ENCODE data around the gene INSRR. TPM values are rescaled to one million over a fixed set of nuclear protein-coding genes. Genes with fewer than 3 reads are reported as not detected.

The INSRR gene
- total and polyA plus RNA-seq, 2 of the 8 experiments (the other 6 are each of a cell fraction or from before 2014, with no cell fraction given) = 0.02 TPM; not detected in 1

DNA sequence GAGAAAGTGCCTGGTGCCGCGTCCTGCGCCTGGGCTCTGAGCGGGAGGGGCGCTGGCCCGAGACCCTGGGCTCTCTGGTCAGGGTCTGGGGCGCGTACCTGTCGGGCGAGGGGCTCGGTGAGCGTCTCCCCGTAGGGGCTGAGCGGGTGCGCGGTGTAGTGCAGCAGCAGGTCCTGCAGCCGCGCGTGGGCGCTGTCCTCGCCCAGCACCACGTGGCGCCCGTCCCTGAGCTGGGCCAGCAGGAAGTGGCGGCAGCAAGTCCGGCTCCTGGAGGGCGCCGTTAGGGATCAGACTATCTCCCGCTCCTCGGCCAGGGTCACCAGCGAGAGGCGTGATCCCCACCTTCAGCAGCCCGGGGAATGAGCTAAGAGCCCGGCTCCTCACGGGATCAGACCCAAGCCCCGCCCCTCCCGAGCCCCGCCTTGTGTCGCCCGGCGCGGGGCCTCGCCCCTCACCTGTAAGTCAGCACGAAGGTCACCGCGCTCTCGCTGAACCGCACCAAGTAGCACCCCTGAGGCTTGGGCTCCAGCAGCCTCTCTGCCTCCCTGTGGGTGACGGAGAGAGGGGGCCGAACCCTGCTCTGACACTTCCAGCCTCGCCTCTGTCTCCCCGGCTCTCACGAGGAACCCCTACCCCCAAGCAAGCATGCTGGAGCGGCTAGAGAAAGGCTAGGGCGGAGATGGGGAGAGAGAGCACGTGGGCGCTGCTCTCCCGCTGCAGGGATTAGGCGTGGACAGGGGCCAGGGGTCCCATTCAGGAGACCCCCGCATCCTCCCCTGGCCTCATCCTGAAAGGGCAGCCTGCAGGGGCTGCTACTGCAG lies 45.0 kb downstream of the INSRR start (continued):
- TF ChIP-seq, protein P1, sequence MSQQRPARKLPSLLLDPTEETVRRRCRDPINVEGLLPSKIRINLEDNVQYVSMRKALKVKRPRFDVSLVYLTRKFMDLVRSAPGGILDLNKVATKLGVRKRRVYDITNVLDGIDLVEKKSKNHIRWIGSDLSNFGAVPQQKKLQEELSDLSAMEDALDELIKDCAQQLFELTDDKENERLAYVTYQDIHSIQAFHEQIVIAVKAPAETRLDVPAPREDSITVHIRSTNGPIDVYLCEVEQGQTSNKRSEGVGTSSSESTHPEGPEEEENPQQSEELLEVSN (IDR thresholded peaks at IDR 0.05) = peak; percentile 91
- TF ChIP-seq SUZ12 (IDR thresholded peaks at IDR 0.05; ENCODE audit: low read length) (peak; percentile 45; the same call in 1 of the 2 replicates), RAD21 (IDR thresholded peaks at IDR 0.05 in 1 of 2, conservative IDR thresholded peaks at IDR 0.05 in 1 of 2; ENCODE audit: low read depth in 2 of 2, low read length in 2 of 2) (peak in 1 of 2 experiments; percentile 14; a peak in 1 of 4 replicates), NANOG (IDR thresholded peaks at IDR 0.05; ENCODE audit: insufficient read depth, low read depth, low read length, poor library complexity, severe bottlenecking) (no peak), POLR2A (IDR thresholded peaks at IDR 0.05; ENCODE audit: control extremely low read depth in 1 of 2, low read depth in 2 of 2, low read length in 2 of 2) (peak in 1 of 2 experiments; percentile 75; a peak in 2 of 3 replicates), PHF8 (conservative IDR thresholded peaks at IDR 0.05; ENCODE audit: low read depth, low read length) (peak; percentile 45; the same call in 1 of the 2 replicates), NRF1 (IDR thresholded peaks at IDR 0.05; ENCODE audit: low read depth, low read length) (no peak), POLR2AphosphoS5 (IDR thresholded peaks at IDR 0.05; ENCODE audit: low read depth, low read length) (peak; percentile 72; the same call in 1 of the 2 replicates), TAF7 (optimal IDR thresholded peaks at IDR 0.05; ENCODE audit: borderline replicate concordance, low read depth, low read length) (no peak), SP1 (IDR thresholded peaks at IDR 0.05; ENCODE audit: low read depth, low read length) (0 out of 2 replicates have a peak, but pooled peaks have one; percentile 15), MAFK (IDR thresholded peaks at IDR 0.05; ENCODE audit: low read depth, low read length) (no peak)
- TF ChIP-seq, protein P2, sequence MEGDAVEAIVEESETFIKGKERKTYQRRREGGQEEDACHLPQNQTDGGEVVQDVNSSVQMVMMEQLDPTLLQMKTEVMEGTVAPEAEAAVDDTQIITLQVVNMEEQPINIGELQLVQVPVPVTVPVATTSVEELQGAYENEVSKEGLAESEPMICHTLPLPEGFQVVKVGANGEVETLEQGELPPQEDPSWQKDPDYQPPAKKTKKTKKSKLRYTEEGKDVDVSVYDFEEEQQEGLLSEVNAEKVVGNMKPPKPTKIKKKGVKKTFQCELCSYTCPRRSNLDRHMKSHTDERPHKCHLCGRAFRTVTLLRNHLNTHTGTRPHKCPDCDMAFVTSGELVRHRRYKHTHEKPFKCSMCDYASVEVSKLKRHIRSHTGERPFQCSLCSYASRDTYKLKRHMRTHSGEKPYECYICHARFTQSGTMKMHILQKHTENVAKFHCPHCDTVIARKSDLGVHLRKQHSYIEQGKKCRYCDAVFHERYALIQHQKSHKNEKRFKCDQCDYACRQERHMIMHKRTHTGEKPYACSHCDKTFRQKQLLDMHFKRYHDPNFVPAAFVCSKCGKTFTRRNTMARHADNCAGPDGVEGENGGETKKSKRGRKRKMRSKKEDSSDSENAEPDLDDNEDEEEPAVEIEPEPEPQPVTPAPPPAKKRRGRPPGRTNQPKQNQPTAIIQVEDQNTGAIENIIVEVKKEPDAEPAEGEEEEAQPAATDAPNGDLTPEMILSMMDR (IDR thresholded peaks at IDR 0.05; ENCODE audit: control extremely low read depth in 1 of 3, insufficient read depth in 1 of 3, low read depth in 1 of 3, low read length in 3 of 3) = peak; percentile 37 to 70 (median 59); a peak in 3 of 4 replicates
